H1 (cell line): Measurements from ENCODE around the gene SLC22A31. TPM values are rescaled to one million over a fixed set of nuclear protein-coding genes. Genes with fewer than 3 reads are reported as not detected.

Source experiments
- CHD1 ChIP-seq: IDR thresholded peaks from 2 replicates; pipeline ENCODE4 v1.6.1; 2012; ENCODE audit warnings: low read depth, low read length, improper control_type of control experiment
- EGR1 ChIP-seq: IDR thresholded peaks from 2 replicates; pipeline ENCODE4 v1.6.1; 2011; ENCODE audit warnings: low read depth, low read length, borderline replicate concordance
- JUND ChIP-seq: IDR thresholded peaks from 2 replicates; pipeline ENCODE4 v1.6.1; 2011; ENCODE audit warnings: mild to moderate bottlenecking, improper control_type of control experiment, low read length
- POU5F1 ChIP-seq: IDR thresholded peaks from 2 replicates; pipeline ENCODE4 v1.6.1; 2011; ENCODE audit warnings: low read depth, mild to moderate bottlenecking, low read length, moderate library complexity
- polyA plus RNA-seq, 7 experiments: library from polyadenylated mRNA; depleted of rRNA in 3 of 7; stranded (reverse) in 5 of 7; unstranded in 2 of 7; fragments of >200 nt in 5 of 7; fragments of 200-250 nt in 2 of 7; gene quantifications; 1 replicate in 5 of 7; 2 replicates in 1 of 7; 4 replicates in 1 of 7; pipeline versions ENCODE4 v1.2.1 to v1.2.3, GENCODE V29; 2011 to 2013; ENCODE audit warnings: missing spikeins in 2 of 7, mixed read lengths in 2 of 7
- total RNA-seq: library from RNA; stranded (reverse); fragmentation: NEBNext Ultra II Directional; extraction: Animal tissue kit (Norgen Biotek cat#: 25700); gene quantifications from 2 replicates; pipeline ENCODE4 v1.2.1, GENCODE V29; 2021
- TF ChIP-seq, protein P1 (sequence below): fragments of 300-600 bp; sonication (generic); IDR thresholded peaks from 2 replicates; pipeline ENCODE4 v1.7.1; 2012; ENCODE audit warnings: low read length, moderate library complexity, mild to moderate bottlenecking, inconsistent platforms; ENCODE audit not compliant: insufficient replicate concordance

The SLC22A31 gene
- total and polyA plus RNA-seq, 2 of the 8 experiments (the other 6 are each of a cell fraction or from before 2014, with no cell fraction given): 7.7 to 10.6 TPM

DNA sequence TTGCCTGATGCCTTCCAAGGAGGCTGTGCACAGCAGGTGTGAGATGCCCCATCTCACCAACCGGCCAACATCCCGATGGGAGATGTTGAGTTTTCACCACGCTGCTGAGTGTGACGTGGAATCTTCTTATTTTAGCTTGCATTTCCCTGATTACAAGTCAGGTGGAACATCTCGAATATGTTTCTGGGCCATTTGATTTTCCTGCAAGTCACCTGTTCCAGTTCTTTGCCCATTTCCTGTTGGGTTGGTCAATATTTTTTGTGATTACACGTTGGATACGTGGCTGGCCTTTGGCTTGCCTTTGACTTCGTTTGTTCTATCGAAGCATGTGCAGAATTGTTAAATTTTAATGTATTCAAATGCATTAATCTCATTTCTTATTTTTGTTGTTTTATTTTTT is 37.0 kb downstream of the SLC22A31 start (continued):
- TF ChIP-seq, protein P1, sequence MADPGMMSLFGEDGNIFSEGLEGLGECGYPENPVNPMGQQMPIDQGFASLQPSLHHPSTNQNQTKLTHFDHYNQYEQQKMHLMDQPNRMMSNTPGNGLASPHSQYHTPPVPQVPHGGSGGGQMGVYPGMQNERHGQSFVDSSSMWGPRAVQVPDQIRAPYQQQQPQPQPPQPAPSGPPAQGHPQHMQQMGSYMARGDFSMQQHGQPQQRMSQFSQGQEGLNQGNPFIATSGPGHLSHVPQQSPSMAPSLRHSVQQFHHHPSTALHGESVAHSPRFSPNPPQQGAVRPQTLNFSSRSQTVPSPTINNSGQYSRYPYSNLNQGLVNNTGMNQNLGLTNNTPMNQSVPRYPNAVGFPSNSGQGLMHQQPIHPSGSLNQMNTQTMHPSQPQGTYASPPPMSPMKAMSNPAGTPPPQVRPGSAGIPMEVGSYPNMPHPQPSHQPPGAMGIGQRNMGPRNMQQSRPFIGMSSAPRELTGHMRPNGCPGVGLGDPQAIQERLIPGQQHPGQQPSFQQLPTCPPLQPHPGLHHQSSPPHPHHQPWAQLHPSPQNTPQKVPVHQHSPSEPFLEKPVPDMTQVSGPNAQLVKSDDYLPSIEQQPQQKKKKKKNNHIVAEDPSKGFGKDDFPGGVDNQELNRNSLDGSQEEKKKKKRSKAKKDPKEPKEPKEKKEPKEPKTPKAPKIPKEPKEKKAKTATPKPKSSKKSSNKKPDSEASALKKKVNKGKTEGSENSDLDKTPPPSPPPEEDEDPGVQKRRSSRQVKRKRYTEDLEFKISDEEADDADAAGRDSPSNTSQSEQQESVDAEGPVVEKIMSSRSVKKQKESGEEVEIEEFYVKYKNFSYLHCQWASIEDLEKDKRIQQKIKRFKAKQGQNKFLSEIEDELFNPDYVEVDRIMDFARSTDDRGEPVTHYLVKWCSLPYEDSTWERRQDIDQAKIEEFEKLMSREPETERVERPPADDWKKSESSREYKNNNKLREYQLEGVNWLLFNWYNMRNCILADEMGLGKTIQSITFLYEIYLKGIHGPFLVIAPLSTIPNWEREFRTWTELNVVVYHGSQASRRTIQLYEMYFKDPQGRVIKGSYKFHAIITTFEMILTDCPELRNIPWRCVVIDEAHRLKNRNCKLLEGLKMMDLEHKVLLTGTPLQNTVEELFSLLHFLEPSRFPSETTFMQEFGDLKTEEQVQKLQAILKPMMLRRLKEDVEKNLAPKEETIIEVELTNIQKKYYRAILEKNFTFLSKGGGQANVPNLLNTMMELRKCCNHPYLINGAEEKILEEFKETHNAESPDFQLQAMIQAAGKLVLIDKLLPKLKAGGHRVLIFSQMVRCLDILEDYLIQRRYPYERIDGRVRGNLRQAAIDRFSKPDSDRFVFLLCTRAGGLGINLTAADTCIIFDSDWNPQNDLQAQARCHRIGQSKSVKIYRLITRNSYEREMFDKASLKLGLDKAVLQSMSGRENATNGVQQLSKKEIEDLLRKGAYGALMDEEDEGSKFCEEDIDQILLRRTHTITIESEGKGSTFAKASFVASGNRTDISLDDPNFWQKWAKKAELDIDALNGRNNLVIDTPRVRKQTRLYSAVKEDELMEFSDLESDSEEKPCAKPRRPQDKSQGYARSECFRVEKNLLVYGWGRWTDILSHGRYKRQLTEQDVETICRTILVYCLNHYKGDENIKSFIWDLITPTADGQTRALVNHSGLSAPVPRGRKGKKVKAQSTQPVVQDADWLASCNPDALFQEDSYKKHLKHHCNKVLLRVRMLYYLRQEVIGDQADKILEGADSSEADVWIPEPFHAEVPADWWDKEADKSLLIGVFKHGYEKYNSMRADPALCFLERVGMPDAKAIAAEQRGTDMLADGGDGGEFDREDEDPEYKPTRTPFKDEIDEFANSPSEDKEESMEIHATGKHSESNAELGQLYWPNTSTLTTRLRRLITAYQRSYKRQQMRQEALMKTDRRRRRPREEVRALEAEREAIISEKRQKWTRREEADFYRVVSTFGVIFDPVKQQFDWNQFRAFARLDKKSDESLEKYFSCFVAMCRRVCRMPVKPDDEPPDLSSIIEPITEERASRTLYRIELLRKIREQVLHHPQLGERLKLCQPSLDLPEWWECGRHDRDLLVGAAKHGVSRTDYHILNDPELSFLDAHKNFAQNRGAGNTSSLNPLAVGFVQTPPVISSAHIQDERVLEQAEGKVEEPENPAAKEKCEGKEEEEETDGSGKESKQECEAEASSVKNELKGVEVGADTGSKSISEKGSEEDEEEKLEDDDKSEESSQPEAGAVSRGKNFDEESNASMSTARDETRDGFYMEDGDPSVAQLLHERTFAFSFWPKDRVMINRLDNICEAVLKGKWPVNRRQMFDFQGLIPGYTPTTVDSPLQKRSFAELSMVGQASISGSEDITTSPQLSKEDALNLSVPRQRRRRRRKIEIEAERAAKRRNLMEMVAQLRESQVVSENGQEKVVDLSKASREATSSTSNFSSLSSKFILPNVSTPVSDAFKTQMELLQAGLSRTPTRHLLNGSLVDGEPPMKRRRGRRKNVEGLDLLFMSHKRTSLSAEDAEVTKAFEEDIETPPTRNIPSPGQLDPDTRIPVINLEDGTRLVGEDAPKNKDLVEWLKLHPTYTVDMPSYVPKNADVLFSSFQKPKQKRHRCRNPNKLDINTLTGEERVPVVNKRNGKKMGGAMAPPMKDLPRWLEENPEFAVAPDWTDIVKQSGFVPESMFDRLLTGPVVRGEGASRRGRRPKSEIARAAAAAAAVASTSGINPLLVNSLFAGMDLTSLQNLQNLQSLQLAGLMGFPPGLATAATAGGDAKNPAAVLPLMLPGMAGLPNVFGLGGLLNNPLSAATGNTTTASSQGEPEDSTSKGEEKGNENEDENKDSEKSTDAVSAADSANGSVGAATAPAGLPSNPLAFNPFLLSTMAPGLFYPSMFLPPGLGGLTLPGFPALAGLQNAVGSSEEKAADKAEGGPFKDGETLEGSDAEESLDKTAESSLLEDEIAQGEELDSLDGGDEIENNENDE: no peak
- no peak for TF ChIP-seq POU5F1
- TF ChIP-seq CHD1: no peak
- TF ChIP-seq JUND: no peak
- no peak for TF ChIP-seq EGR1
